ENCODE results near the gene COX4I2. TPM values are rescaled to one million over a fixed set of nuclear protein-coding genes. Genes with fewer than 3 reads are reported as not detected.
A peak's percentile ranks its signal among the peaks of the same experiment; 100 is the strongest.

Gene COX4I2
- total and polyA plus RNA-seq, 2 of the 4 experiments (the other 2 are of a cell fraction), result not detected

GRCh38 chr20:31681128-31681727 lies 43.5 kb downstream of the COX4I2 start:
- ATAC-seq (ENCODE audit: low read depth) (no peak), DNase-seq (no peak)
- Histone ChIP-seq H3K9me3 (ENCODE audit: control insufficient read depth, insufficient read depth, low read length) (no peaks in the 10 kb centered on the region), H3K4me1 (ENCODE audit: control insufficient read depth, insufficient read depth, low read length) (peaks cover 21% of the 10 kb centered on the region), H2AK5ac (ENCODE audit: low read depth, low read length) (peak overlapping the region; percentile 40; the same call in 1 of the 2 replicates), H3K4me3 (ENCODE audit: insufficient read depth, low read depth, low read length) (no peak overlapping the region), H3K4me2 (ENCODE audit: low read depth, low read length) (no peak overlapping the region), H2AK9ac (replicated peaks; ENCODE audit: low read depth, low read length, poor library complexity) (no peak overlapping the region), H3K14ac (replicated peaks; ENCODE audit: low read depth, low read length) (no peak overlapping the region), H3K27me3 (ENCODE audit: control insufficient read depth, insufficient read depth, low read length) (no peaks in the 10 kb centered on the region), H3K9ac (ENCODE audit: low read depth, low read length) (no peak overlapping the region), H4K5ac (ENCODE audit: low read depth, low read length) (no peak overlapping the region), H3K9me1 (ENCODE audit: insufficient read depth, low read length) (peaks cover 40% of the 10 kb centered on the region), H2BK5ac (ENCODE audit: low read depth, low read length, poor library complexity, severe bottlenecking) (no peak overlapping the region), H2BK15ac (ENCODE audit: low read depth, low read length) (no peak overlapping the region), H4K8ac (ENCODE audit: low read depth in 2 of 2, low read length in 2 of 2) (no peak overlapping the region), H4K20me1 (ENCODE audit: insufficient read depth, low read length) (peaks cover 39% of the 10 kb centered on the region; the same call in 1 of the 2 replicates), H2BK120ac (ENCODE audit: low read depth, low read length) (no peak overlapping the region), H3K27ac (ENCODE audit: insufficient read depth, low read length) (no peak overlapping the region), H2AFZ (replicated peaks; ENCODE audit: low read length, poor library complexity) (no peak overlapping the region), H3K23ac (ENCODE audit: low read depth, low read length) (no peak overlapping the region), H3K79me1 (ENCODE audit: low read depth in 1 of 2, low read length in 2 of 2) (peaks cover 55 to 89% of the 10 kb centered on the region in 2 experiments), H3K18ac (ENCODE audit: low read depth, low read length) (no peak overlapping the region), H3K4ac (ENCODE audit: low read depth, low read length) (no peak overlapping the region), H3K36me3 (ENCODE audit: control insufficient read depth, insufficient read depth, low read length) (peaks cover 26% of the 10 kb centered on the region), H4K91ac (ENCODE audit: insufficient read depth, low read depth, low read length) (no peak overlapping the region), H2BK20ac (ENCODE audit: low read depth, low read length) (no peak overlapping the region), H3K56ac (ENCODE audit: extremely low read depth, insufficient read depth, low read length) (no peak overlapping the region)
- dilution Hi-C loops (cut with HindIII; ENCODE audit: low sequenced_read_pairs, unreplicated experiment), result no loop called here
- POLR2A ChIA-PET (ENCODE audit: unreplicated experiment), result no interaction called here
- in situ Hi-C loops (cut with MboI; ENCODE audit: low sequenced_read_pairs), result no loop called here
- TF ChIP-seq, protein P1, sequence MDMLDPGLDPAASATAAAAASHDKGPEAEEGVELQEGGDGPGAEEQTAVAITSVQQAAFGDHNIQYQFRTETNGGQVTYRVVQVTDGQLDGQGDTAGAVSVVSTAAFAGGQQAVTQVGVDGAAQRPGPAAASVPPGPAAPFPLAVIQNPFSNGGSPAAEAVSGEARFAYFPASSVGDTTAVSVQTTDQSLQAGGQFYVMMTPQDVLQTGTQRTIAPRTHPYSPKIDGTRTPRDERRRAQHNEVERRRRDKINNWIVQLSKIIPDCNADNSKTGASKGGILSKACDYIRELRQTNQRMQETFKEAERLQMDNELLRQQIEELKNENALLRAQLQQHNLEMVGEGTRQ (IDR thresholded peaks at IDR 0.05; ENCODE audit: low read depth, low read length), result no peak
- TF ChIP-seq CHD1 (IDR thresholded peaks at IDR 0.05; ENCODE audit: low read depth, low read length) (no peak), BHLHE40 (IDR thresholded peaks at IDR 0.05; ENCODE audit: low read depth, low read length) (no peak), NFE2L2 (IDR thresholded peaks at IDR 0.05; ENCODE audit: low read depth, low read length) (no peak), CEBPB (IDR thresholded peaks at IDR 0.05; ENCODE audit: low read depth, low read length) (no peak), MXI1 (IDR thresholded peaks at IDR 0.05; ENCODE audit: borderline replicate concordance, low read depth, low read length) (no peak), MAZ (IDR thresholded peaks at IDR 0.05; ENCODE audit: borderline replicate concordance, low read depth, low read length) (no peak), CTCF (conservative IDR thresholded peaks at IDR 0.05; ENCODE audit: low read depth, low read length) (no peak), MAFK (IDR thresholded peaks at IDR 0.05; ENCODE audit: low read depth, low read length) (no peak), FOS (IDR thresholded peaks at IDR 0.05; ENCODE audit: low read depth, low read length) (no peak), RFX5 (IDR thresholded peaks at IDR 0.05; ENCODE audit: low read depth, low read length) (no peak), POLR2A (IDR thresholded peaks at IDR 0.05; ENCODE audit: low read depth, low read length) (no peak), RAD21 (IDR thresholded peaks at IDR 0.05; ENCODE audit: low read length) (no peak), SMC3 (IDR thresholded peaks at IDR 0.05; ENCODE audit: low read depth, low read length) (no peak), ELK1 (IDR thresholded peaks at IDR 0.05; ENCODE audit: borderline replicate concordance, low read depth, low read length) (no peak), RCOR1 (IDR thresholded peaks at IDR 0.05; ENCODE audit: insufficient replicate concordance, low read length) (no peak)
- WGBS, 2 experiments (ENCODE audit: extremely low coverage in 2 of 2, insufficient read length in 1 of 2), result 100% methylated on average over 4 of the region's 7 CpGs; no CpG with 5 or more reads in 1 of the 2 experiments
- intact Hi-C loops (cut with micrococcal nuclease), result no loop called here
- CTCF ChIA-PET, result interaction anchor here (1.2 kb wide), 1 partner anchor 42 kb away, joined by 3 read pairs; no protein-coding TSS in a partner anchor
- BruUV-seq (replicated peaks), result no TSS peak
